Smooth muscle cell of the brain vasculature (primary cell): ENCODE results near the gene ZBTB25.

Experiments used
- DNase-seq: peaks from one replicate; pipeline ENCODE4 v3.0.0-alpha.2; 2012; ENCODE audit warnings: low read depth, low spot score

Gene ZBTB25

DNA sequence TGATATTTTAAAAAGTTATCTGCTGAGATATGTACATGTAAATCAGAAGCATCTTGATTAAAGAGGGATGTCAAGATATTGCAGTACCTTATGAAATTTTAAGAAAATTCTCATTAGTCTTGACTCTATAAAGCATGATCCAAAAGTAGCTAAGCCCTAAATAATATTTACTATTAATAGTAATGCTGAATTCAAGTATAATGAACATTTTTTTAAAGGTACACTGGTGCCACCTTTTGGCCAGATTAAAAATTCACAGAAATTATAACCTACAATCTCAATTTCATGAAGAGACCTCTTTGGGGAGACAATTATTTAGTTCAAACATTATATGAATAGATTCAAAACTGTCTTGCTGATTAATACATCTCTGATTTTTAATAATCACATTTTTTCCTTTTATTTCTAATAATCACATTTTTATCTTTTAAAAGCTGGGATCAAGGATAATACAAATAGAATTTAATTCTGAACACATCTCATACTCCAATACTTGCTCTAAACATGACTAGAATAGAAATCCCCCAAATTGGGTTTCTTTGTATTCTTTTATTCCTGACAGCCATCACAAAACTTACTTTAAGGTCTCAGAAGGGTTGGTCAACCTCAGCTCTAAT lies 24.9 kb downstream of the ZBTB25 start:
- no peak for DNase-seq

DNA sequence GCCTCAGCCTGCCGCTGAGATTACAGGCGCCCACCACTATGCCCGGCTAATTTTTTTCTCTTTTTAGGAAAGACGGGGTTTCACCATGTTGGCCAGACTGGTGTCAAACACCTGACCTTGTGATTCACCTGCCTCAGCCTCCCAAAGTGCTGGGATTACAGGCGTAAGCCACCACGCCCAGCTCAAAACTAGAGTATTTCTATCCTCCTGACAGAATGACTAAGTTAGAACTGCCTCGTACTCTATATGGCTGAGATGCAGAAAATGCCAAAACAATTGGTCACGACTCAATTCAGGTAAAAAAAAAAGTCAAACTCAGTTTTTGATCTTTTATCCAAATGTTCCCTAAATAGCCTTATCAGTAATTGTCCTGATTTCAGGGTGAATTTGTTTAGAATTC lies 27.2 kb downstream of the ZBTB25 start:
- no peak for DNase-seq

- DNase-seq = no peak
These were observed 27.9 kb downstream of the ZBTB25 start for GRCh38 chr14:64475585-64476273.

- no peak for DNase-seq
These were observed 28.9 kb downstream of the ZBTB25 start for GRCh38 chr14:64474698-64475097.

DNA sequence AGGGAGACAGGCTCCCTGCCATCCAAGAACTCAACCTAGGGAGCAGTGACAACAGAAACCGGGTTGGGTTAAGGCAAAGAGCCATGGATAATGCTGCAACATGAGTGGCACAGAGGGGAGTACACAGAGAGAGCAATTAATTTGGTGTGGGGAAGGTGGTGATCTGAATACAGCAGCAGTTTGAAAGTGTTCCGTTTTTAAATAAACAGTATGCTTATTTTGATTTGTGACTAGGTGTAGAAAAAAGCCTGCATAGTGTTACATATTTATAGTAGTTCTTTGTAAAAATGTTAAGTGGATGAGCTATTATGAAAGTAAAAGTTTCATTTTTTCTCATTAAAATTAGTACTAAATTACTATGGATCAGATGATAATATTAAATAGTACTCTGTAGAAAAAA lies 29.6 kb downstream of the ZBTB25 start:
- no peak for DNase-seq

DNA sequence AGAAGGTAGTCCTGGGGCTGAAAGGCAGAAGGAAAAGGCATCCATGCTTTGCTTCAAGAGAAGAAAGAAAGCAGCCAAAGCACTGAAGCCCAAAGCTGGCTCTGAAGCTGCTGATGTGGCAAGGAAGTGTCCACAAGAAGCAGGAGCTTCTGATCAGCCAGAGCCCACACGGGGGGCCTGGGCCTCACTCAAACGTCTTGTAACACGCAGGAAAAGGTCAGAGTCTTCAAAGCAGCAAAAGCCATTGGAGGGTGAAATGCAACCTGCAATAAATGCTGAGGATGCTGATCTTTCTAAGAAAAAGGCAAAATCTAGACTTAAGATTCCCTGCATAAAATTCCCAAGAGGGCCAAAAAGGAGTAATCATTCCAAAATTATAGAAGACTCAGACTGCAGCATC lies 35.2 kb downstream of the ZBTB25 start:
- no peak for DNase-seq

- DNase-seq = no peak
These were observed 36.1 kb downstream of the ZBTB25 start for GRCh38 chr14:64467566-64467965.

DNA sequence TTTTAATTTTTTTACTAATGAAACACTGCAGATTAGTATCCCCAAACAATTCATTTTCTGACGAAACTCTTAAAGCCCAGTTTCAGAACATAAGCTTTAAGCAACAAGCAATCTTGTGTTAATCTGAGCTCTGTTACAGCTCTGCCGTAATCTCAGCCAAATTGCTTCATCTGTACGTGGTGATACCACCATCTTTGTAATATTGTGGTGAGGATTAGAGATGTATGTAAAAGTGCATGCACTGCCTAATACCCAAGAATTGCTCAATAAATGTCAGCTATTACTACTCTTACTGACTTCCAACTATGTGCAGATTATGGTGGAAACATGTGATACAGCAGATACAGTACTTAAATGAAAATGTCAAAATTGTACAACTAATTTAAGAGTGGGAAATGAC lies 36.5 kb downstream of the ZBTB25 start:
- DNase-seq = no peak

DNA sequence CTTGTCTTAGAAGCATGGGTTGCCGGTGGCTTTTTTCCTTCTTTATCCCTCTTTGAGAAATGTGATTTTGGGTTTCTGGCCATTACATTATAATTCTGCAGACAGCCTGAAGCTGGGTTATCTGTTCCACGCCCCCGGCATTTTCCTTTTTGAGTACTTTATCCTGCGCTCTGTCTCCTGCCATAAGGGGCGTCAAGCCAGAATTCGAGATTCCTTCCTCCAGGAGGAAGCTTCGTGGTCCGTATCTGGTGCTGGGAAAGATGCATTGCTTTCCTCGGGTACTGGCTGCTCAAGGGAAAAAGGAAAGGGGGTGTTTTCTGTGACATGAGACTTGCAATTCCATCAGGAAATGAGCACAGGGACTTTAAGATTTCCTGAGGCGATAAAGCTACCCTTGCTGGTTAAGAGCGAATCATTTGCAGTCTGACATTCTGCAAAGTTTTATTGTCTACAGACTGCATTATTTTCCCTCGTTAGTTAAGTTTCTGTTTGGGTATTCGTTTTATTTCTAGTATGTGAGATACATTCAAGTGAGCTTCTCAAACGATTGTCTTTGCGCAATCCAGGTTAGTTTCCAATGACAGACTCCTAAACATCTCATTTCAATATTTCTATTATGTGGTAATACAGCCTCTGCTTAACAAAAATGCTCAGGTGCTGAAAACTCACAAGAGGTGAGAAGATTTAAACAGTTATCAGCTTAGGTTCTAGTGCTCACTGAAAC lies 37.6 kb downstream of the ZBTB25 start:
- no peak for DNase-seq

GRCh38 chr14:64465191-64465822 lies 38.3 kb downstream of the ZBTB25 start, which contains the start of gene AKAP5:
Gene AKAP5 (plus strand): TSS chr14:64465499. CDS start chr14:64468395, 2,896 bp downstream.
- DNase-seq = no peak

- no peak for DNase-seq
These were observed 39.0 kb downstream of the ZBTB25 start for GRCh38 chr14:64464651-64465050.

- no peak for DNase-seq
These were observed 39.8 kb downstream of the ZBTB25 start for GRCh38 chr14:64463873-64464272.

DNA sequence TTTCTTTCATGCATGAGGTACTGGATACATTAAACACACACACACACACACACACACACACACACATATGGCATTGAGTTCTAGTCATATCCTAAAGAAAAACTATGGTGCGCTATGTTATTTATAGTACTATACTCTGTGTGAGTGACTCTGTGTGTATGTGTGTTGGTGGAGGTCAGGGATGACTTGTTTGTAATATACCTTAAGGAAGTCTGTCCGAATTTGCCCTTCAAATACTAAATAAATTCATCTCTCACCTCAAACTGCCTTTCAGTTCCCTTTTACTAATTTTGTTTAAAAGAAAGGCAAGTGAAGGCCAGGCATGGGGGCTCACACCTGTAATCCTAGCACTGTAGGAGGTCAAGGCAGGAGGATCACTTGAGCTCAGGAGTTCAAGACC lies 40.4 kb downstream of the ZBTB25 start:
- no peak for DNase-seq

DNA sequence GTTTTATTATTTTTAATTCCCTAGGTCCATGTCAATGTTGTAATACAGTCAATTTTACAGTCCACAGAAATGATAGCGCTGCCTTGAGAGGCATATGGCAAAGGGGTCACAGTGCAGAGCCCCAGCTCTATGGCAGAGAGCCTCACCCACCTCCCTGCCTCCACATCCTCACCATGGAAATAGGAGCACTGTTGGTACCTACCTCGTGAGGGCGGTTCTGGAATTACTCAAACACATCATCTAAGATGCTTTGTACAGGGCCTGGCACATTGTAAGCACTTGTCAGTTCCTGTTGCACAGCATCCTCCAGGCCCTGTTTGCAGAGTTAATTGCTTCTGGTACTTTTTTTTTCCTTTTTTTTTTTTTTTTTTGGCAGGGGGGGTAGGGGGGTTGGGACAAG lies 42.4 kb downstream of the ZBTB25 start:
- no peak for DNase-seq

DNA sequence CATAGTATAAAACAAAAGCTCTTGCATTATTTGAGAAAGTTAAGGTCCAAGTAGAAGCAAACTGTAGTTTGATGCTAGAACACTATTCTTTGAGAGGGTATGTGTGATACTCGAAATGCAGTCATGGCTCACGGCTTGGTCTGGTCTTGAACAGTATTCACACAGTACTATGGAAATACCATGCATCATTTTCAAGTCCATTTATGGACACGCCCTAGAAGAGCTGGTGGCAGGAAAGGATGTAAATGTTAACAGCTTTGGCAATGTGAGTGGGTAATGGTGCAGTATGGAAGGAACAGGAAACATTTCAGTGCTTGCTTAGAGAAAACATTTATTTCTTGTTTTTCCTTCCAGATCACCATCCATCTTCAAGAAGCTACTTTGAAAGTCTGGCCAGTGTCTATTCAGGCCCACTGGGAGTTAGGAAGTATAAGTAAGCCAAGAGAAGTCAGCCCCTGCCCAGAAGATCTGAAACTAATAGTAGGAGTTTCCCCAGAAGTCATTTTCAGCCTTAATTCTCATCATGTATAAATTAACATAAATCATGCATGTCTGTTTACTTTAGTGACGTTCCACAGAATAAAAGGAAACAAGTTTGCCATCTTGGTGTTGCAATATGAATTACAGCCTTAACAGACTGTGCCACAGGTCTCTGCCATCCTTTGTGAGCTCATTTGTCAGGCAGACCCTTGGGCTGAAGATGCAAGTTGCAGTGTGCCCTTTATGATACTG lies 44.1 kb downstream of the ZBTB25 start:
- DNase-seq = no peak

GRCh38 chr14:64454671-64455070 lies 49.0 kb downstream of the ZBTB25 start:
- no peak for DNase-seq

DNA sequence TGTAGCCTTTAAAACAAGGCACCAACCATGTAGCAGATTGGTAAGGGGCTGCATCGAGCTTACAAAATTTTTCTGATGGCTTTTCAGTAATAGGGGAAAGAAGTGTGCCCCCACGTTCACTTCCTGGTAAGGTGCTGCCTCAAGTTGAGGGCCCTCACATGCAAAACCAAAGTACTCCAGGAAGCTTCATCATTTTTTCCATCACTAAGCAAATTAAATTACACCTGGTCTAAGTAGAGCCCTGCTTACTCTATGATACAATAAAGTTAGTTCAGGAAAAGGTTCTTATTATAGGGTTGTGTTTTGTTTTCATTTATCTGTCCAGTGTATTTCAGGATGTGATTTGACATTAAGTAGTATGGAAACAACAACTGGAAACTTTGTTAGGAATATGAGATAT lies 53.4 kb downstream of the ZBTB25 start:
- no peak for DNase-seq

- DNase-seq = no peak
These were observed 55.6 kb downstream of the ZBTB25 start for GRCh38 chr14:64447876-64448670.

- no peak for DNase-seq
These were observed 58.4 kb downstream of the ZBTB25 start for GRCh38 chr14:64444984-64445845.

- no peak for DNase-seq
These were observed 59.5 kb downstream of the ZBTB25 start for GRCh38 chr14:64444140-64444539.
